Mesodermal cell (in vitro differentiated cells): ENCODE data around the gene SRMS.

ENCODE experiments used
- H3K27ac ChIP-seq: 2 replicates; pipeline ENCODE4 v1.7.0; 2013; ENCODE audit warnings: mild to moderate bottlenecking, low read depth, low read length, moderate library complexity; ENCODE audit not compliant: severe bottlenecking
- H3K36me3 ChIP-seq: 2 replicates; pipeline ENCODE4 v1.7.1; 2013; ENCODE audit warnings: mild to moderate bottlenecking, low read length, moderate library complexity; ENCODE audit not compliant: control insufficient read depth, insufficient read depth
- H3K4me1 ChIP-seq: one replicate; pipeline ENCODE4 v1.7.1; 2013; ENCODE audit warnings: mild to moderate bottlenecking, low read length; ENCODE audit not compliant: insufficient read depth, control insufficient read depth, poor library complexity, severe bottlenecking
- H3K4me3 ChIP-seq: 2 replicates; pipeline ENCODE4 v1.7.0; 2013; ENCODE audit warnings: low read length, control low read depth, mild to moderate bottlenecking; ENCODE audit not compliant: insufficient read depth, poor library complexity, severe bottlenecking; ENCODE audit errors: extremely low read depth
- H3K9me3 ChIP-seq: 2 replicates; pipeline ENCODE4 v1.7.1; 2013; ENCODE audit warnings: mild to moderate bottlenecking, low read length, moderate library complexity; ENCODE audit not compliant: control insufficient read depth
- WGBS, 2 experiments: methylation state at CpG; one replicate each; pipeline ENCODE4 v1.1.5; 2013; ENCODE audit warnings: missing lambda C conversion rate in 2 of 2; ENCODE audit not compliant: insufficient coverage in 2 of 2; 5-methylcytosine and 5-hydroxymethylcytosine counted together

The SRMS gene

DNA sequence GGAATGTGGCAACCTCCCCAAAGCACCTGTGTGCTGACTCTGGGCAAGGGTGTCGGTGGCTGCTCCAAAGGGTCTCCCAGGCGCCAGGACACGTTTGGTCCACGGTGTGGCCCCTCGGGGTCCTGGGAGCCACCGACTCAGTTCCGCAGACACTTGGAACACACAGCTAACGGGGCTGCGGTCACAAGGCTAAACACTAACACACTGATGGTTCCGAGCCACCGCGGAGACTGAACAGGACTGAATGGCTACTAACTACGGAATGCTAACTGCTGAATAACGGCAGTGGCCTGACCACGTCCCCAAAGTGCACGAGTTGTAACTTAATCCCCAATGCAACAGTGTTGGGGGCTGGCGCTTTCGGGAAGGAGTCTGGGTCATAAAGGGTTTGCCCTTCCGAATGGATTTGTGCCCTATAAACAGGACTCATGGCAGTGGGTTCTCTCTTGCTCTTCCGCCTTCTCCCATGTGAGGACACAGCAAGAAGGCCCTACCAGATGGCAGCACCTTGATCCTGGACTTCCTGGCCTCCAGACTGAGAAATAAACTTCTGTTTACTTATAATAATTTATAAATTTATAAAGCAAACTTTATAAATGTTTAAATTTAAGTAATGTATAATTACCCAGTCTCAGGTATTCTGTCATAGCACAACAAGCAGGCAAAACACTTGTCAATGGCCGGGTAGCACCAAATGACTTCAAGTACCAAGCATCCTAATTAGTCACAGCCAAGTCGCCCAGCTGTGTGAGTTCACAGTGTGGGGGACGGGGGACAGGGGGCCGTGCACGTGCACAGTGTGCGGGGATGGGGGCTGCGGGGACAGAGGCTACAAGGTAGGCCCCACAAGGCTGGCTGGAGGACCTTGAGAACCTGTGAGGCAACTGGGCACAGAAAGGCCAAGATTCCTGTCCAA is 46.4 kb downstream of the SRMS start:
- WGBS, 2 experiments, result 86 to 87% methylated on average over 22 to 25 of the region's 27 CpGs

DNA sequence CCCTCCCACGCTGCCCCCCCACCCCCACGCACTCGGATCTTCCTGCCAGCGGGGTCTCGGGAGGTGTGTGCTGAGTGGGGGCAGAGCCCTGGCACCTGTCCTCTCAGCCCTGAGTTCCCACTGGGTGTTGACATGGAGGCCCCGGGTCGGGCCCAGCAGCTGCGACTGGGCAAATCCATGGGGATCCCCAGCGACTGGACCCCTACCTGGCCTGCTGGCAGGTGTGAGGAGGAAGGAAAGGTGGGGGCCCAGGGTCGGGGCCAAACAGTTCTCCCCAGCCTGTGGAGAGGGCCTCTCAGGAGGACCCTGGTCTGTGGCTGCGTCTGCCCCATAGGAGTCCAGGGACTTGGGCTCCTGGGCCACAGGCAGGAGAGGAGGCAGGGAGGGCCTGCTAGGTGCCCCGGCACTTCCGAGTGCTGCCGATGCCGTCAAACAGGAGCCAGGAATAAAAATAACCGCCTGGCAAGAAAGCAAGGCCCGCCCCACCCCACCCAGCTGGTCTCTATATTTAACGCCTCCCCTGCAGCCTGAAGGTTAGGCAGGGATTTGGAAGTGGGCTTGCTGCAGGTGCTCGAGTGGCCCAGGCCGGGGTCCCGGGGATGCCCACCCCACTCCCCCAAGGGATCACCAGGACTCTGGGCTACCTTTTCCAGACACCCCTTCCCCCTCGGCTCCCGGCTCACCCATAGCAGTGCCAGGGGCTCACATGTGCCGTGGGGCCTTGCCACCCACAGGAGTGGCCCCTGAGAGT is 47.2 kb downstream of the SRMS start:
- peaks cover 7% of the 10 kb centered on the region for H3K9me3 ChIP-seq
- no peak overlapping the region for H3K27ac ChIP-seq
- WGBS, 2 experiments, result 90 to 91% methylated on average over 14 to 19 of the region's 24 CpGs
- no peaks in the 10 kb centered on the region for H3K36me3 ChIP-seq
- H3K4me3 ChIP-seq, result no peak overlapping the region
- peaks cover 3% of the 10 kb centered on the region for H3K4me1 ChIP-seq

More for the DNA sequence above, 46.4 kb downstream of the SRMS start:
- Histone ChIP-seq H3K9me3 (peaks cover 8% of the 10 kb centered on the region), H3K4me3 (no peak overlapping the region), H3K36me3 (no peaks in the 10 kb centered on the region), H3K27ac (no peak overlapping the region), H3K4me1 (peaks cover 3% of the 10 kb centered on the region)

GRCh38 chr20:63499338-63499969 is 48.1 kb downstream of the SRMS start:
- Histone ChIP-seq H3K27ac (no peak overlapping the region), H3K36me3 (no peaks in the 10 kb centered on the region), H3K4me3 (peak overlapping the region; percentile 30), H3K4me1 (peaks cover 3% of the 10 kb centered on the region), H3K9me3 (no peaks in the 10 kb centered on the region)
- 17 to 20% methylated on average over 41 to 43 of the region's 48 CpGs for WGBS, 2 experiments

- Histone ChIP-seq H3K27ac (no peak within 1 kb of the TSS), H3K4me3 (peak within 1 kb of the TSS; percentile 30), H3K9me3 (no peaks in the 10 kb centered on the region), H3K4me1 (peaks cover 3% of the 10 kb centered on the region), H3K36me3 (no peaks in the 10 kb centered on the region)
- 0% methylated on average over 16 to 36 of the region's 58 CpGs for WGBS, 2 experiments
Measured at GRCh38 chr20:63498960-63499337, 48.6 kb downstream of the SRMS start, which contains the start of gene EEF1A2. EEF1A2 (minus strand) TSS chr20:63499083; CDS start chr20:63497763, 1,320 bp downstream.

GRCh38 chr20:63497946-63498935 is 49.3 kb downstream of the SRMS start:
- no peak overlapping the region for H3K27ac ChIP-seq
- peak overlapping the region; percentile 30 for H3K4me3 ChIP-seq
- H3K4me1 ChIP-seq, result peaks cover 3% of the 10 kb centered on the region
- WGBS, 2 experiments, result 7 to 13% methylated on average over 18 to 19 of the region's 60 CpGs
- no peaks in the 10 kb centered on the region for H3K36me3 ChIP-seq
- no peaks in the 10 kb centered on the region for H3K9me3 ChIP-seq

GRCh38 chr20:63497138-63497945 is 50.2 kb downstream of the SRMS start:
- peaks cover 4% of the 10 kb centered on the region for H3K36me3 ChIP-seq
- WGBS, 2 experiments, result 79 to 82% methylated on average over 10 to 14 of the region's 20 CpGs
- no peak overlapping the region for H3K27ac ChIP-seq
- H3K4me1 ChIP-seq, result peaks cover 3% of the 10 kb centered on the region
- H3K9me3 ChIP-seq, result no peaks in the 10 kb centered on the region
- H3K4me3 ChIP-seq, result no peak overlapping the region

- peaks cover 3% of the 10 kb centered on the region for H3K4me1 ChIP-seq
- no peaks in the 10 kb centered on the region for H3K9me3 ChIP-seq
- no peak overlapping the region for H3K27ac ChIP-seq
- 54 to 73% methylated on average over 12 to 13 of the region's 16 CpGs for WGBS, 2 experiments
- H3K4me3 ChIP-seq, result no peak overlapping the region
- H3K36me3 ChIP-seq, result peaks cover 7% of the 10 kb centered on the region
Measured at GRCh38 chr20:63496596-63497120, 50.9 kb downstream of the SRMS start.

- no peak overlapping the region for H3K27ac ChIP-seq
Measured at GRCh38 chr20:63495741-63496595, 51.6 kb downstream of the SRMS start.

More at GRCh38 chr20:63495741-63496595, 51.6 kb downstream of the SRMS start:
- peaks cover 3% of the 10 kb centered on the region for H3K4me1 ChIP-seq
- WGBS, 2 experiments, result 38 to 48% methylated on average over 27 to 34 of the region's 48 CpGs
- no peak overlapping the region for H3K4me3 ChIP-seq
- H3K36me3 ChIP-seq, result peaks cover 7% of the 10 kb centered on the region
- H3K9me3 ChIP-seq, result no peaks in the 10 kb centered on the region
